Sigmoid colon (tissue), 4 donors: Measurements from ENCODE around the gene VPS13A.

ENCODE experiments used
- CTCF ChIP-seq, 4 experiments: fragments of 450-650 bp in 3 of 4; fragments of 200-600 bp in 1 of 4; IDR thresholded peaks; one replicate each; pipeline ENCODE4 v1.5.1; 2016 to 2019; ENCODE audit warnings: antibody characterized with exemption in 4 of 4, mild to moderate bottlenecking in 3 of 4, moderate library complexity in 2 of 4
- EP300 ChIP-seq, 4 donors: sonication (generic); formaldehyde crosslinking; IDR thresholded peaks; one replicate each; pipeline ENCODE4 v1.6.1; 2017; ENCODE audit warnings: antibody characterized with exemption in 4 of 4
- POLR2A ChIP-seq, 2 donors: fragments of 450-650 bp; IDR thresholded peaks; one replicate each; pipeline ENCODE4 v1.6.1; 2016; ENCODE audit warnings: antibody characterized with exemption in 2 of 2, mild to moderate bottlenecking in 2 of 2, moderate library complexity in 2 of 2
- POLR2AphosphoS5 ChIP-seq, 4 donors: sonication (generic); formaldehyde crosslinking; IDR thresholded peaks; one replicate each; pipeline ENCODE4 v1.6.1; 2017; ENCODE audit warnings: antibody characterized with exemption in 4 of 4

- TF ChIP-seq POLR2AphosphoS5 (IDR thresholded peaks at IDR 0.05) (no peak), CTCF (IDR thresholded peaks at IDR 0.05) (no peak), POLR2A (IDR thresholded peaks at IDR 0.05) (no peak), EP300 (IDR thresholded peaks at IDR 0.05) (no peak)
Observed at GRCh38 chr9:77128125-77128789, 49.1 kb upstream of the VPS13A start.
